K562 (cell line): ENCODE results near the gene ZSWIM6. TPM values are rescaled to one million over a fixed set of nuclear protein-coding genes. Genes with fewer than 3 reads are reported as not detected.

Experiments
- ATAC-seq: fragments of 200-7000 bp; cut with Tn5 transposase; 3 replicates; pipeline ENCODE4 v1.9.1; 2020; ENCODE audit warnings: moderate library complexity
- BruUV-seq: library from RNA; stranded (reverse); fragments of 400-500 nt; replicated peaks from 2 replicates; lab custom pipeline; 2021; lab: Mats Ljungman, UMichigan
- CTCF ChIA-PET: fragments of 300-600 bp; formaldehyde crosslinking; extraction: SDS; loops from one replicate; lab custom pipeline; 2021; ENCODE audit warnings: low intra/inter-chr PET ratio; lab: Yijun Ruan, JAX
- POLR2A ChIA-PET: fragments of 300-600, 350-650 bp; sonication (Branson Sonifier 250); formaldehyde crosslinking; extraction: SDS; loops from one replicate; lab custom pipeline; 2021; ENCODE audit warnings: antibody characterized with exemption, inconsistent platforms; lab: Yijun Ruan, JAX
- DNase-seq, 4 experiments: peaks; one replicate each; pipeline versions ENCODE4 v3.0.0 to v3.0.0-alpha.2; 2011 to 2018; ENCODE audit warnings: low spot score in 3 of 4, mixed read lengths in 3 of 4; ENCODE audit errors: extremely low read depth in 1 of 4
- FAIRE-seq: peaks from 2 replicates; lab custom pipeline; 2011; peaks lifted over from hg19 to GRCh38; lab: Jason Lieb, UNC
- H2AFZ ChIP-seq: 2 replicates; pipeline ENCODE4 v1.6.0; 2011; ENCODE audit warnings: low read depth, low read length, control low read depth, inconsistent platforms
- H3K27ac ChIP-seq: fragments of 200-600 bp; 3 replicates; pipeline ENCODE4 v1.8.0; 2011; ENCODE audit warnings: low read depth, mild to moderate bottlenecking, control low read depth, inconsistent platforms, low read length, moderate library complexity, mixed read lengths; ENCODE audit errors: extremely low read depth
- H3K27me3 ChIP-seq, 2 experiments: fragments of 300-600 bp in 1 of 2; 2 replicates in 1 of 2; 3 replicates in 1 of 2; pipeline versions ENCODE4 v1.6.0 to v1.8.0; 2011; ENCODE audit warnings: inconsistent platforms in 2 of 2, low read length in 2 of 2, mild to moderate bottlenecking in 1 of 2, mixed read lengths in 1 of 2, moderate library complexity in 1 of 2; ENCODE audit not compliant: control insufficient read depth in 2 of 2, insufficient read depth in 2 of 2
- H3K36me3 ChIP-seq: fragments of 300-600 bp; 3 replicates; pipeline ENCODE4 v1.8.0; 2011; ENCODE audit warnings: mild to moderate bottlenecking, low read length, inconsistent platforms; ENCODE audit not compliant: control insufficient read depth, insufficient read depth
- H3K4me1 ChIP-seq, 2 experiments: fragments of 200-600 bp in 1 of 2; replicated peaks in 1 of 2; 2 replicates in 1 of 2; 3 replicates in 1 of 2; pipeline versions ENCODE4 v1.5.1 to v1.8.0; 2011; ENCODE audit warnings: inconsistent platforms in 2 of 2, low read length in 2 of 2, mild to moderate bottlenecking in 1 of 2, mixed read lengths in 1 of 2, moderate library complexity in 1 of 2; ENCODE audit not compliant: control insufficient read depth in 2 of 2, insufficient read depth in 2 of 2
- H3K4me2 ChIP-seq: 2 replicates; pipeline ENCODE4 v1.6.1; 2011; ENCODE audit warnings: low read length, control low read depth, inconsistent platforms, mixed read lengths; ENCODE audit not compliant: insufficient read depth
- H3K4me3 ChIP-seq: fragments of 200-600 bp; sonication (generic), shearing (Covaris generic); 2 replicates; pipeline ENCODE4 v1.5.1; 2016; ENCODE audit warnings: control low read depth, inconsistent platforms
- H3K79me2 ChIP-seq: fragments of 200-600 bp; 3 replicates; pipeline ENCODE4 v1.8.0; 2011; ENCODE audit warnings: low read length, inconsistent platforms; ENCODE audit not compliant: control insufficient read depth, insufficient read depth
- H3K9ac ChIP-seq, 2 experiments: 2 replicates each; pipeline versions ENCODE4 v1.6.0 to v1.6.1; 2011; ENCODE audit warnings: low read depth in 2 of 2, low read length in 2 of 2, control low read depth in 1 of 2, inconsistent platforms in 1 of 2, mild to moderate bottlenecking in 1 of 2, mixed read lengths in 1 of 2; ENCODE audit not compliant: insufficient read depth in 1 of 2
- H3K9me1 ChIP-seq: one replicate; pipeline ENCODE4 v1.6.0; 2011; ENCODE audit warnings: inconsistent platforms, mild to moderate bottlenecking, low read length, moderate library complexity; ENCODE audit not compliant: control insufficient read depth, insufficient read depth
- H3K9me3 ChIP-seq: replicated peaks from 2 replicates; pipeline ENCODE4 v1.5.1; 2011; ENCODE audit warnings: low read depth, low read length, inconsistent platforms; ENCODE audit not compliant: control insufficient read depth, insufficient read depth
- H4K20me1 ChIP-seq: replicated peaks from 2 replicates; pipeline ENCODE4 v1.6.1; 2011; ENCODE audit warnings: low read length, inconsistent platforms, mixed read lengths; ENCODE audit not compliant: control insufficient read depth, insufficient read depth
- BCLAF1 ChIP-seq, 2 experiments: fragments of 450-650 bp in 1 of 2; IDR thresholded peaks; 2 replicates each; pipeline ENCODE4 v1.6.1; 2011 to 2017; ENCODE audit warnings: low read depth in 2 of 2, antibody characterized with exemption in 1 of 2, borderline replicate concordance in 1 of 2, low read length in 1 of 2, mild to moderate bottlenecking in 1 of 2, mixed read lengths in 1 of 2; ENCODE audit not compliant: control insufficient read depth in 1 of 2
- BDP1 ChIP-seq: IDR thresholded peaks from 3 replicates; pipeline ENCODE4 v1.6.1; 2011; ENCODE audit not compliant: insufficient read length, insufficient read depth
- BMI1 ChIP-seq: fragments of 150-350 bp; IDR thresholded peaks from 2 replicates; pipeline ENCODE4 v1.6.1; 2014; ENCODE audit warnings: low read length
- CBX3 ChIP-seq, 2 experiments: IDR thresholded peaks; 1 replicate in 1 of 2; 2 replicates in 1 of 2; pipeline ENCODE4 v1.6.1; 2012; ENCODE audit warnings: inconsistent platforms in 2 of 2, low read length in 2 of 2, borderline replicate concordance in 1 of 2, control low read depth in 1 of 2
- CHCHD3 ChIP-seq: fragments of 250-450 bp; sonication (Bioruptor Pico); IDR thresholded peaks from 2 replicates; pipeline ENCODE4 v2.1.2; 2022; ENCODE audit warnings: mild to moderate bottlenecking
- HSF4 ChIP-seq: fragments of 250-450 bp; sonication (Bioruptor Pico); IDR thresholded peaks from 2 replicates; pipeline ENCODE4 v2.1.2; 2022; ENCODE audit warnings: mild to moderate bottlenecking, moderate library complexity, borderline replicate concordance
- JUN ChIP-seq, 2 experiments: sonication (generic) in 1 of 2; formaldehyde crosslinking in 1 of 2; IDR thresholded peaks; 2 replicates each; pipeline versions ENCODE4 v1.6.1 to v1.8.0; 2012 to 2022; ENCODE audit warnings: borderline replicate concordance in 2 of 2, mild to moderate bottlenecking in 2 of 2, improper control_type of control experiment in 1 of 2, low read depth in 1 of 2, low read length in 1 of 2, missing genetic modification reagents in 1 of 2
- MAFG ChIP-seq: fragments of 450-650 bp; conservative IDR thresholded peaks from 2 replicates; pipeline ENCODE4 v1.6.1; 2016; ENCODE audit warnings: missing genetic modification characterization, missing compliant biosample characterization
- TAF15 ChIP-seq: fragments of 200-400 bp; formaldehyde crosslinking; IDR thresholded peaks from 2 replicates; pipeline ENCODE4 v1.6.1; 2017; ENCODE audit warnings: mild to moderate bottlenecking, low read depth, low read length, moderate library complexity
- TOE1 ChIP-seq, 2 experiments: fragments of 450-650 bp in 1 of 2; sonication (generic) in 1 of 2; formaldehyde crosslinking in 1 of 2; IDR thresholded peaks; 2 replicates each; pipeline versions ENCODE4 v1.7.1 to v1.8.0; 2016 to 2022; ENCODE audit warnings: borderline replicate concordance in 2 of 2, mild to moderate bottlenecking in 2 of 2, antibody characterized with exemption in 1 of 2, inconsistent platforms in 1 of 2, low read depth in 1 of 2, missing genetic modification reagents in 1 of 2, moderate library complexity in 1 of 2
- ZNF197 ChIP-seq: fragments of 200-800 bp; sonication (Bioruptor generic); IDR thresholded peaks from 2 replicates; pipeline ENCODE4 v1.6.1; 2016; ENCODE audit warnings: low read depth, missing genetic modification characterization, missing compliant biosample characterization
- ZNF518B ChIP-seq: fragments of 250-450 bp; sonication (Bioruptor Pico); IDR thresholded peaks from 2 replicates; pipeline ENCODE4 v1.5.0; 2021; ENCODE audit warnings: mild to moderate bottlenecking, moderate library complexity
- WGBS: fragments of 100-300 bp; shearing (Covaris generic); methylation state at CpG from one replicate; pipeline ENCODE4 v1.1.6; 2016; ENCODE audit warnings: low coverage, mixed read lengths; ENCODE audit not compliant: insufficient coverage; ENCODE audit errors: missing lambda C conversion rate; 5-methylcytosine and 5-hydroxymethylcytosine counted together
- in situ Hi-C: fragments of 300-500 bp; cut with MboI; formaldehyde crosslinking; loops from 4 replicates; pipeline ENCODE4 v1.15.0; 2018; ENCODE audit warnings: inconsistent platforms, mixed read lengths
- intact Hi-C: fragments of 100-400 bp; cut with micrococcal nuclease; formaldehyde crosslinking; loops from 2 replicates; pipeline ENCODE4 v1.14.2; 2022
- polyA plus RNA-seq, 8 experiments: library from polyadenylated mRNA; depleted of rRNA in 4 of 8; stranded (reverse) in 5 of 8; unstranded in 3 of 8; fragments of >200 nt; fragmentation: Nextera tagmentation in 2 of 8; fragmentation: Illumina TruSeq in 1 of 8; extraction: Ambion mirVana in 2 of 8; extraction: Trizol in 1 of 8; gene quantifications; 2 replicates each; pipeline versions ENCODE4 v1.2.1 to v1.2.3, GENCODE V29; 2011 to 2014; ENCODE audit warnings: inconsistent platforms in 1 of 8, missing spikeins in 1 of 8
- total RNA-seq, 7 experiments: library from RNA; depleted of rRNA in 6 of 7; stranded (reverse); fragments of >200 nt in 6 of 7; fragmentation: Illumina TruSeq in 2 of 7; extraction: Trizol in 2 of 7; gene quantifications; 2 replicates each; pipeline versions ENCODE4 v1.2.1 to v1.2.3, GENCODE V29; 2011 to 2021; ENCODE audit warnings: low replicate concordance in 1 of 7
- TF ChIP-seq, protein P1 (sequence below): fragments of 450-650 bp; formaldehyde crosslinking; IDR thresholded peaks from 2 replicates; pipeline ENCODE4 v1.4.0; 2020; ENCODE audit warnings: mild to moderate bottlenecking, mixed read lengths

The ZSWIM6 gene
- total and polyA plus RNA-seq, 9 of the 15 experiments (the other 6 are each of a cell fraction or from before 2014, with no cell fraction given) = 0.81 to 3.2 (median 2.0) TPM

DNA sequence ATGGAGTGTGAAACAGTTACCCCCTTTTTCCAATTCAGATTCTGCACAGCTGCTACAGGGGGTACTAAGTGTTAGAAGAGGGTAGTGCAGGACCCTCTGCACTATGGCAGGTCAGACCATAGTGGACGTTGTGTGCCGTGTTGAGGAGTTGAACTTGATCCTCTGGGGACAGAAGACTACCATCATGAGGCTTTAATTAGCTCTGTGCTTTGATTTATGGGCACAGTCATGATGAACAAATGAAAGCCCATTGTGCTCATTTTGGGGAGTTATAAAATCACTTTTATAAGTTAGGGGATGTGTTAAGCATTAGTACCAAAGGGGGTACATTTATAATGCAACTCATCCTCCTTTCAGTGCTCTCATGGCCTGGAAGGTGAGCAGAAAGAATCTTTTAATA lies 62.7 kb downstream of the ZSWIM6 start:
- Histone ChIP-seq H3K27me3 (no peaks in the 10 kb centered on the region; a peak in 2 of 5 replicates), H3K4me2 (no peak overlapping the region), H4K20me1 (0 out of 2 replicates have a peak, but pooled peaks cover 10% of the 10 kb centered on the region), H3K27ac (no peak overlapping the region), H3K4me1 (no peaks in the 10 kb centered on the region; a peak in 1 of 5 replicates), H3K79me2 (no peaks in the 10 kb centered on the region), H3K4me3 (no peak overlapping the region), H2AFZ (no peak overlapping the region), H3K9me3 (no peaks in the 10 kb centered on the region), H3K9ac (no peak overlapping the region), H3K36me3 (no peaks in the 10 kb centered on the region), H3K9me1 (no peaks in the 10 kb centered on the region)
- WGBS = 15% methylated on average over 2 of the region's 2 CpGs
- ATAC-seq (no peak), FAIRE-seq (no peak), DNase-seq (no peak)
- intact Hi-C loops = no loop called here
- CTCF ChIA-PET = no interaction called here
- no TSS peak for BruUV-seq
- in situ Hi-C loops = no loop called here
- POLR2A ChIA-PET = no interaction called here
- TF ChIP-seq TOE1 (IDR thresholded peaks at IDR 0.05; ENCODE audit: borderline replicate concordance) = no peak
- TF ChIP-seq TOE1 (CRISPR knock-in tag; IDR thresholded peaks at IDR 0.05; ENCODE audit: borderline replicate concordance, low read depth) = no peak
- TF ChIP-seq ZNF518B (CRISPR knock-in tag) = no peak
- TF ChIP-seq BMI1 = no peak
- no peak for TF ChIP-seq ZNF197
- TF ChIP-seq BDP1 = no peak
- no peak for TF ChIP-seq CHCHD3 (CRISPR knock-in tag)
- TF ChIP-seq JUN (IDR thresholded peaks at IDR 0.05; ENCODE audit: borderline replicate concordance, low read depth, low read length) = no peak
- TF ChIP-seq JUN (CRISPR knock-in tag; IDR thresholded peaks at IDR 0.05; ENCODE audit: borderline replicate concordance) = no peak
- TF ChIP-seq MAFG = no peak
- TF ChIP-seq CBX3 (IDR thresholded peaks at IDR 0.05; ENCODE audit: borderline replicate concordance in 1 of 2, low read length in 2 of 2) = no peak
- TF ChIP-seq TAF15 = no peak
- no peak for TF ChIP-seq HSF4 (CRISPR knock-in tag)
- no peak for TF ChIP-seq BCLAF1 (IDR thresholded peaks at IDR 0.05; ENCODE audit: borderline replicate concordance in 1 of 2, control insufficient read depth in 1 of 2, low read depth in 2 of 2, low read length in 1 of 2)
- TF ChIP-seq, protein P1, sequence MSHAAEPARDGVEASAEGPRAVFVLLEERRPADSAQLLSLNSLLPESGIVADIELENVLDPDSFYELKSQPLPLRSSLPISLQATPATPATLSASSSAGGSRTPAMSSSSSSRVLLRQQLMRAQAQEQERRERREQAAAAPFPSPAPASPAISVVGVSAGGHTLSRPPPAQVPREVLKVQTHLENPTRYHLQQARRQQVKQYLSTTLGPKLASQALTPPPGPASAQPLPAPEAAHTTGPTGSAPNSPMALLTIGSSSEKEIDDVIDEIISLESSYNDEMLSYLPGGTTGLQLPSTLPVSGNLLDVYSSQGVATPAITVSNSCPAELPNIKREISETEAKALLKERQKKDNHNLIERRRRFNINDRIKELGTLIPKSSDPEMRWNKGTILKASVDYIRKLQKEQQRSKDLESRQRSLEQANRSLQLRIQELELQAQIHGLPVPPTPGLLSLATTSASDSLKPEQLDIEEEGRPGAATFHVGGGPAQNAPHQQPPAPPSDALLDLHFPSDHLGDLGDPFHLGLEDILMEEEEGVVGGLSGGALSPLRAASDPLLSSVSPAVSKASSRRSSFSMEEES = no peak
